Right lung (tissue), 5 donors: Measurements from ENCODE around the gene BMP7. TPM values are rescaled to one million over a fixed set of nuclear protein-coding genes. Genes with fewer than 3 reads are reported as not detected.

Experiments
- DNase-seq, 2 donors: peaks; one replicate each; pipeline ENCODE4 v3.0.0-alpha.2; 2013
- polyA plus RNA-seq, 5 donors: library from polyadenylated mRNA; unstranded; fragments of 120-200 nt; gene quantifications; one replicate each; pipeline versions ENCODE4 v1.2.1 to v1.2.3, GENCODE V29; 2013; ENCODE audit warnings: inconsistent platforms in 1 of 5, low replicate concordance in 1 of 5; ENCODE audit not compliant: insufficient read length in 5 of 5, insufficient read depth in 1 of 5

BMP7 gene
- polyA plus RNA-seq, 5 donors: 11.1 to 18.9 (median 17.2) TPM

DNA sequence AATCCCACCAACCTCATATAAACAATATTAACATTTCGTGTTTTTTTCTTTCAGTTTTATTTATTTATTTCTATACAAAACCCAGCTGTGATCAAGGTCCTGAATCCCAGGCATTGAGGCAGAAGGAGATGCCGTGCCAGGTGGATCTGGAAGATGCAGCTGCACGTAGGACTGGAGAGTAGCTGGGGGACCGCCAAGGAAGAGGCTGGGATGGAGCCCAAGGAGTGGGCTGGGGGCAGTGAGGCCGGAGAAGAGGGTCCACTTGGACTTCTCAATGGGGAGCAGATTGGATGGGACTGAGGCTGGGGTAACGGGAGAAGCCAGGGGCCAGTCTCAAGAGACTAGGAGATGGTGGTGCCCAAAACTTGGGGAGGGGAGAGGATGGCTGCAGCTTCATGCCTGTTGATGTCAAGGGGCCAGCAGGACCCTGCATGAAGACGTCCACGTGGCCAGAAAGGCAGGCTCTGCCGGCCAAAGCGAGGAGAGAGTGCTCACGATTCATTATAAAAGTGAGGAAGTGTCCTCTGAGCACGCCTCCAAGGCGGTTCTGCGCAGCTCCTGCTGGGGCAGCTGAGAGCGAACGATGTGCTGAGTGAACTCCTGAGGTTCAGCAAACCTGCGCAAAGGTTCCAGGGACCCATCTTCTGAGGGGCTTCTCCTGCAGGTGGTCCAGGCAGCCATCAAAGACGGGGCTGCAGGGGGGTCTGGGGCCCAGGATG, 110.3 kb downstream of the BMP7 start:
- no peak for DNase-seq

DNA sequence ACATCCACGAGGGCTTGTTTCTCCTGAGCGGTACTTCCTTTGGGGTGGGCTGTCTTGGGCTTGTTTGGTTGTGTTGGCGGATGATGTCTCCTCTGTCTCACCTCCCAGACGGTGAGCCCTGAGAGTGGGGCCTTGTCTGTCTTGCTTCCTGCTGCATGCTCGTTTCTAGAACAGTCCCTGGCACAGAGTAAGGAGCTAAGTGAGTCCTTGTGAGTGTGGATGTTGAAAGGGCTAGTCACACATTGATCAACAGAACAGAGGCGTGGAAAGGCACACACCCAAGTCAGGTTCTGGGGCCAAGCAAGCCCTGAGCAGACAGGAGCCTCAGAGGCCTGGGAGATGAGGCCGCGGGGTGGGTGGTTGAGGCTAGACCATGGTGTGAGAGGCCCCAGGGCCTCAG, 111.0 kb downstream of the BMP7 start:
- DNase-seq: no peak

DNA sequence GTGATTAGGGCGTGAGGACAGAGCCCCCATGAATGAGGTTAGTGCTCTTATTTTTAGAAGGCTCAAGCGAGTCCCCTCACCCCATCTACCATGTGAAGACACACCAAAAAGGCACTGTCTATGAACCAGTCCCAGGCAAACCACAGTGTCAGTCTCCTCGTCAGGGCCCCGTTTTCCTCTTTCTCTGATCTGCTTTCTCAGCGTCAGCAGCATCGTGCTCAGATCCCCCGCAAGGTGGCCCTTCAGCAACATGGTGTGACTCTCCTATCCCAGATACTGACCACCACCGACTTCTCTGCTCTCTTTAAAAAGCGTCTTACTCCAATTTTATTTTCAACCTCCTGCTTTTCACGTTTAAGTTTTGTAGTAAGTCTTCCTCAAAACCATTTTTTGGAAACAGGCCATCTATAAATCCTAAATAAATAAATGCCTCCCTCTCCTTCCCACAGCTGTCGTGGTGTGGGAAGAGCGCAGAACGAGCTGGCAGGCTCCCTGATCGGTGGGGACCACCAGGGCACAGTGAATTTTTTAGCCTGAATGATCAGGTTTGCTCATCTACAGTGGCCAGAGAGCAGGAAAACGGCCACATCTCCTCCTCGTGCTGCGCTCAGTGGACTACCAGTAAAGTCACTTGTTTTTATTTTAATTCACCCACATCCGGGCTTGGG, 113.1 kb downstream of the BMP7 start:
- DNase-seq: no peak

DNA sequence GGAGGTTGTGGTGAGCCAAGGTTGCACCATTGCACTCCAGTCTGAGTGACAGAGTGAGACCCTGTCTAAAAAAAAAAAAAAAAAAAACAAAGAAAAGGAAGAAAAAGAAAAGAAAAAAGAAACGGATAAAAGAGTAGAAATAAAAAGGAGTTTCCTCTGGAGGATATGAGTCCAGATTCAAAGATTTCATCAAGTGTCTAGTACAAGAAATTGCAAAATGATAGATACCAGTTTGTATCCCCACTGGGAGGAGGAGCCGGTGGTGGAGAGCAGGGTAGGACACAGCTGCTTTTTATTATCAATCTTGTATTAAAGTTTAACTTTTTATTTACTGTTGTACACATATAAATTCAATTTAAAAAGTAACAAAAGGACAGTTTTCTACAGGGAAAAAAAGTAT, 113.9 kb downstream of the BMP7 start:
- DNase-seq: no peak

DNA sequence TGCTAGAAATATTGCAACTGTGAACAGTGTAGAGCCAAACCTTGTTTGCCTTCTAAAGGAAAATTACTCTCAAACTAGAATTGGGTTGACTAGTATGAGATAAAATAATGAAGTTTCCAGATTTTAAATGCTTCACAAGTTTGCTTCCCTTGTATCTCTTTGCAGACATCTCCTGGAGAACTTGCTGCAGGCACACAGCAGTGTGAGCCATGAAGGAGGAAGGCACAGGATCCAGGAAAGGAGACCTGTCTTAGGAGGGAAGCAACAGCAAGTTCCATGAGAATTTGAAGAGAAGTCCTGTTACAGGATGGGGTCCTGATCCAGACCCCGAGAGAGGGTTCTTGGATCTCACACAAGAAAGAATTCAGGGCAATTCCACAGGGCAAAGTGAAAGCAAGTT, 115.9 kb downstream of the BMP7 start:
- no peak for DNase-seq

DNA sequence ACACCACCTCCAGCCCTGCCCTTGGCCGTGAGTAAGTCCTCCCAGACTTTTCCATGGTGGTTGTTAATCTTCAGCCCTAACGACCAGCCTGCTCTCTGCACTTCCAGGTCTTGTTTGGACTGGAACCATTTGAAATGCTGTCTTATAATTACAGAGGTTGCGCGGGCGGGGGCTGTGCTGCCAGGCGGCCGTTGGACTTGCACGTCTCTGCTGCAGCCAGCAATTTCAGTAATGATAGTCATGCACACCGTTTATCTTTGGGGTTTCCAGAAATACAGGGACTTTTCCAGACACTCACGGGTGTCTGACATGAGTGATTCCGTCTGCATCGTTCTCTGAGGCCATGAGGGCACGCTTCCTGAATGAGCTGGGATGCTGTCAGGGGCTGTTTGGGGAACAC, 118.2 kb downstream of the BMP7 start:
- DNase-seq: no peak

DNA sequence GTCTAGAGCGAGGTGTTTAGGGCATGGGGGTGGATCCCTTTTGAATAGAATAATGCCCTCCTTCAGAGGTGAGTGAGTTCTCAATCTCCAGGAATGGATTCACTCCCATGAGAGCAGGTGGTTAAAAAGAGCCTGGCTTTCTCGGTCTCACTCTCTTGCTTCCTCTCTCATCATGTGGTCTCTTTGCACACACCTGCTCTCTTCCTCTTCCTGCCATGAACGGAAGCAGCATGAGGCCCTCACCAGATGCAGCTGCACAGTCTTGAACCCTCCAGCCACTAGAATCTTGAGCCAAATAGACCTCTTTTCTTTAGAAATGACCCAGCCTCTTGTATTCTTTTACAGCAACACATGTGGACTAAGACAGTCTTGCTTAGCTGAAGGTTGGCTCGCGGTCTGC, 119.3 kb downstream of the BMP7 start:
- no peak for DNase-seq

DNA sequence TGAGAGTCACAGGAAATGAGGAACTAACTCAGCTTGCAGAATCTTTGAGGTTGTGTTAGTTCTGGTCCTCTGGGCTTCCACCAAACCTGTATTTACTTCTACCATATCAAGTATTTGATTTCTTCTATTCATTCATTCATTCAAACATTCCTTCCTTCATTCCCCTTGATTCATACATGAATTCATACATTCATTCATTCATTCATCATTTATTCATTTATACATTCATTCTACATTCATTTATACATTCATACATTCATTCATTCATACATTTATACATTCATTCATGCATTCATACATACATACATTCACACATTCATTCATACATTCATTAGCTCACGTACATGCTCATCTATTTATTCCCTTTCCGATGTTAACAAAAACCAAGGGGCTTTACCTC, 120.3 kb downstream of the BMP7 start:
- no peak for DNase-seq

DNA sequence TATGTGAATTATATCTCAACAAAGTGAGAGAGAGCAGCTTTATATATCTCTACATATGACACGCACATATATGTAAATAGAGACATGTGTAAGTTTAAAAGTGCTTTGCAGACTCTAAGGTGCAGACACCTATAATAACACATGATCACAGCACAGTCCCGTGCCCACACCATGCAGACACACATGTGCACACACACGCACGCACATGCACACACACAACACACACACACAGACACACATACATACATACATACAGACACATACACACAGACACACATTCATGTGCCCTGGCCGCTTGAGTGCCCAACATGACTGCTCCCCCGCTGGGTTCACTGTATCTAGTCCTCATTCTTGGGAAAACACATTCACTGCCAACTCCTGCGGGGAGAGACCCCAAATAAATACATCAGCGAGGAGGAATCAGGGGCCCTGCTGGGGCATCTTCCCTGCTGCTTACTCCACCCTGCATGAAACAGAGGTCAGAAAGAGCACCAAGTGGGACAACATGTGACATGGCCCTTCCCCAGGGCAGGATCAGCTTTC, 121.3 kb downstream of the BMP7 start:
- no peak for DNase-seq

DNA sequence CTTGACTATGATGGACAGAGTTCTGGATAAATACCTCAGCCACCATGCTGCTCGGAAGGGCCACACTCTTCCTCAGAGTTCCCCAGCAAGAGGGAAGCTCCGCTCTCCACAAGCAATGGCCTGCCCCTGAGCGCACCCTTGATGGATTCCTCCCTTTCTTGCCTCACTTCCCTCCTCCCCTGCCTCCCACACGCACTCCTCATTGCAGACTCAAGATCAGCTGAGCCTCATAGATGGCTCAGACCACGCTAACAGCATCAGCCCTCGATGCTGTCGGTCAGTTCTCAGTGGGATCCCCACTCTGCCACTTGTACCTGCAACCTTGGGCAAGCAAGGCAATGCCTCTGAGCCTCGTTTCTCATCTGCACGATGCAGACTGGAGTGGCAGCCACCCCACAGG, 123.3 kb downstream of the BMP7 start:
- no peak for DNase-seq

DNA sequence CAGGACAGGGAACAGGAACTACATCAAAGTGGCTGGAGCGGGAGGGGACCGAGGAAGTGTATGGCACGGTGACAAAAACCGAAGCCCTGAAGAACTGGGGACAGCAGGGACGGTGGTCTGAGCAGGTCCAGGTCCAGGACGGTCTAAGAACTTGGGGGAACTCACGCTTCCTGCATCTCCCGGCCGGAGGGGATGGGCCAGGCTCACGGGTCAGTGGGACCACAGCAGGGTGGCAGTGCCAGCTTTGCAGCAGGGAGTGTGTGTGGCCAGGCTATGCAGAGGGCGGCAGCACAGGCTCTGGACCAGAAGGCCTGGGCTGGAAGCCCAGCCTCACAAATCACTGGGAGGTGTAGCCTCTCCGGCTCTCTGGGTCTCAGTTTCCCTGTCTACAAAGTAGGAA, 123.8 kb downstream of the BMP7 start:
- no peak for DNase-seq

DNA sequence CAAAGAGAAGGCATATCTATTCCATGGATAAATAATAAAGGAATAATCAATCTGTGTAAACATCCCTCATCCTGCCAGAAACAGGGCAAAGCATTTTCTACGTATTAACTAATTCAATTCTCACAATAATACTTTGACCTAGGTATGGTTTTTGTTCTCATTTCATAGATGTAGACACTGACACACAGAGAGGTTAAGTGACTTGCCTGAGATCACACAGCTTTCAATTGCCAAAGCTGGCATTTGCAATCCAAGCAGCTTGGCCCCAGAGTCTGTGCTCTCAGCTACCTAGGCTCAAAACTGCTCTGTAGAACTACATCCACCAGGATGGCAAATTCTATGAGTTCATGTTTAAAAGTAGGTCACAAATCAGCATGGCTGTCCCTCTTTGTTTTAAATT, 124.9 kb downstream of the BMP7 start:
- no peak for DNase-seq

DNA sequence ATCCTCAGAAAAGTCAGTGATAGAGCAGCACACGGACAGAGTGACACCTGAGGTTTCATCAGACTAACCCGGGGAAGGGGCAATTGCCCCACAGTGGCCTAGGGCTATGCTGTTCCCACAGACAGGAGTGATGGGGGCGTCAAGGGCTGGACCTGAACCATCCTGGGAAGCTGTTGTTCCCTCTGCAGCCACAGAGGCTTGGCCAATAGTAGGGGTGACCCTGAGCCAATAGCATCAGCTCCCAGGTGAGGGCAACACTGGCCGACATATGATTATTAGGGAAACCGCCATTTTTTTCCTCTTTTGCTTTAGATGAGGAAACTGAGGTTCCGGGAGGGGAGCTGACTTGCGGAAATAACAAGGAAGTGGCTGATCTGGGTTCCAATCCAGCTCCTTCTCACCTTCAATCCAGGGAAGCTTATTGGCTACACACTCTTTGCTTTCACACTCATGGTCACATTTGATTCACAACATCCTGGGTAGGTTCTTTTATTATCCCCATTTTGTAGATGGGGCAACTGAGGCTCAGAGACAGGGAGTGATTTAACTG, 126.0 kb downstream of the BMP7 start:
- DNase-seq: no peak

DNA sequence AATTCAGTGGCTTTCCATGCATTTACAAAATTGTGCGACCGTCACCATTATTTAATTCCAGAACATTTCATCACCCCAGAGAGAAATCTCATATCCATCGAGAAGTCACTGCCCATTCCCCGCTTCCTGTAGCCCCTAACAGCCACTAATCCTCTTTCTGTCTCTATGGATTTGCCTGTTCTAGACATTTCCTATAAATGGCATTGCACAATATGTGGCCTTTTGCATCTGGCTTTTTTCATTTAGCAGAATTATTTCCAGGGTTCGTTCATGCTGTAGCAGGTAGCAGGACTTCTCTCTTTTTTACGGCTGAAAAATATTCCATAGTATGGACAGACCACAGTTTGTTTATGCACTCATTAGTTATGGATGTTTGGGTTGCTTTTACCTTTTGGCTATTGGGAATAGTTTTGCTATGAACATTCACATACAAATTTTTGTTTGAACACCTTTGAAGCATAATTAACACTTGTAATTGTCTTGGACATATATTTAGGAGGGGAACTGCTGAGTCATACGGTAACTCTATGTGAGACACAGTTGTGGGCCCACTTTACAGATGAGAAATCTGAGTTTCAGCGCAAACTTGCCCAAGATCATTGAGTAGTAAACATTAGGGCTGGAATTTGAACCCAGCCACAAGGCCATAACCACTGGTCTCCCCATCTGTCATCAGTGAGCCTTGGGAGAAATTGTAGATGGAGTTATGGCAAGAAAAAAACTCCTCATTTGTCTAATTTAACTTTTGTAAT, 126.9 kb downstream of the BMP7 start:
- no peak for DNase-seq

DNA sequence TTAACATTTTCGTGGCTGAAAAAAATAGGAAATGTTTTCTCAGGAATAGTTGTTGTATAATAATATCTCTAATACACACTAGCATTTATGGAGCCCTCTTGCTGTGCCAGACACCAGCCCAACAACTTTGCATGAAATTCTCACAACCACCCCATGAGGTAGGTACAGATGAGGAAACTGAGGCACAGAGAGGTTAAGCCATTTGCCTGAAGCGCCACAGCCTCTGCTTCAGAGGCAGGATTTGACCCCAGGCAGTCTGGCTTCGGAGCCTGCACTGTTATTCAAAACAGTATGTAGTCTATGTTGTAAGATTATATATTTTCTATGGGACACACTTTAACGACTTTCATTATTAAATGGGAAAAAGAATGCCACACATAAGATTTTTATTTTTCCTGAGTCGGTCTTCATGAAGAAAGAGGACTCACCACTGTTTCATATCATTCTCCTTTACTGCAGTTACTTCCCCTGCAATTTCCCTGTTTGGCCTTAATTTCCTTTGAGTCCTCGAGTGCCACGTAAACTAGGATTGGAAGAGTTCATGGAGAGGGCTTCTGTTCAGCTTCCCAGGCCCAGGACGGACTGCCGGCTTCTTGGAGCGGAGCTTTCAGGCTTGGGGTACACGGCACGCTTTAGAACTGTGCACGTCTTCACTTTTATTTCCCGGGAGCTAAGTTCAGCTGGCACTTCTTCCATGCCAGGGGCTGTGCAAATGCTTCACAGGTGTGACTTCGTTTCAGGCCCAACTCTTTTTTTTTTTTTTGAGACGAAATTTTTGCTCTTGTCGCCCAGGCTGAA, 128.0 kb downstream of the BMP7 start:
- no peak for DNase-seq

DNA sequence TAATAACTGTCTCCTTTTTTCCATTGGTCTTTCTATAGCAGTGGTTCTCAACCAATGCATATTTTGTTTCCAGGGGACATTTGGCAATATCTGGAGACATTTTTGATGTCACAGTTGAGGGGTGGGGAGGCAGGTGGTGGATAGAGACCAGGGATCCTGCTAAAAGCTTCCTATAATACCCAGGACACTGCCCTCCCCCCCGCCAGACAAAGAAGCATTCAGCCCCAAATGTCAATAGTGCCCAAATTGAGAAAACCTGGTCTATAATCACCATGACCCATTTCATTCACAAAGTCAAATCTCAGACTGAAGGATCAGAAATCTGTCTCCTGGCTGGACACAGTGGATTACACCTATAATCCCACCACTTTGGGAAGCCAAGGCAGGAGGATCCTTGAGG, 128.8 kb downstream of the BMP7 start:
- DNase-seq: no peak

DNA sequence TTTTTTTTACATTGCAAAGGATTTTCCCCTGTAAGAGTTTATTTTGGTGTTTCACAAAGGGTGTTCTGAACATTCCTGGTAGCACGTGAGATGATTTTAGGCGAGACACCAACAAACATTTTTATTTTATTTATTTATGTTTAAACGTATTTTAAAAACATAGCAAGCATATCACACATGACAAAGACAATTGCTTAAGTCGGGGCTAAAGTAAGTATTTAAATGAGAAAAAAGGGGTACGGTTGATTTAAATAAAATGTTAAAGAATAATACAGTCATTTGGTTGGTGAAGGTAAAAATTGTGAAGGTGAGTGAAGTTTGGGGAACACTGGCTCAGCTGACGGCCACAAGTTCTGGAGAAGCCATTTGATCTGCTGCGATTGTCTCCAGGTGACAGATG, 129.7 kb downstream of the BMP7 start:
- no peak for DNase-seq

DNA sequence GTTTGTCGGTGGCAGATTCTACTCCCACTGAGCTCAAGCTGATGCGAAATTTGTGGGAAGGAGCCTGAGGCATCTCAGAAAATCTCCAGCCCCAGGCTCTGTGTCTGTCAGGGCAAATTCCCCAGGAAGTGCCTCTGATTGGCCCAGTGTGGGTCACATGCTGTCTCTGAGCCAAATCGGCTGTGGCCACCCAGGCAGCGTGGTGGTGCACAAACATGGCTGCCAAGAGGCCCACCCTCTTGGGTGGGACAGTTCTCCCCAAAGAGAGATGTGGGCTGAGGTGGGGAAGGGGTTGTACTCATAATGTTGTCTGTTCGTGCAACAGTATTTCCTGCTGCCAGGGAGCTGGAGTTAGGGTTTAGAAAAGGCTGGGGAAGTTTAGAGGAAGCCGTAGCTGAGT, 130.6 kb downstream of the BMP7 start:
- no peak for DNase-seq

DNA sequence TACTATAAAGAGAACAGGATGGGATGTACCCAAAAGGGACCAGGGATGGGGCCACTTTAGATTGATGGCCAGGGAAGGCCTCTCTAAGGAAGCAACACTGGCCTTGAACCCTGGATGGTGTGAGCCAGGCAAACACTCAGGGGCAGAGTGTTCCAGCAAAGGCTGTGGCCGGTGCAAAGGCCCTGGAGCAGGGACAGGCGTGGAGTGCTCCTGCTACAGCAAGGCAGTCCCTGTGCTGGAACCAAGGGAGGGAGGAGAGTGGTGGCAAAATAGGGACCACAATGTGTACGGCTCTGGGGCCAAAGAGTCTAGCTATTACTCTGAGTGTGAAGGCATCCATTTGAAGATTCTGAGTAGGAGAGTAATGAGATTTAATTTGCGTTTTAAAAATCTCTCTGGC, 131.6 kb downstream of the BMP7 start:
- DNase-seq: no peak

DNA sequence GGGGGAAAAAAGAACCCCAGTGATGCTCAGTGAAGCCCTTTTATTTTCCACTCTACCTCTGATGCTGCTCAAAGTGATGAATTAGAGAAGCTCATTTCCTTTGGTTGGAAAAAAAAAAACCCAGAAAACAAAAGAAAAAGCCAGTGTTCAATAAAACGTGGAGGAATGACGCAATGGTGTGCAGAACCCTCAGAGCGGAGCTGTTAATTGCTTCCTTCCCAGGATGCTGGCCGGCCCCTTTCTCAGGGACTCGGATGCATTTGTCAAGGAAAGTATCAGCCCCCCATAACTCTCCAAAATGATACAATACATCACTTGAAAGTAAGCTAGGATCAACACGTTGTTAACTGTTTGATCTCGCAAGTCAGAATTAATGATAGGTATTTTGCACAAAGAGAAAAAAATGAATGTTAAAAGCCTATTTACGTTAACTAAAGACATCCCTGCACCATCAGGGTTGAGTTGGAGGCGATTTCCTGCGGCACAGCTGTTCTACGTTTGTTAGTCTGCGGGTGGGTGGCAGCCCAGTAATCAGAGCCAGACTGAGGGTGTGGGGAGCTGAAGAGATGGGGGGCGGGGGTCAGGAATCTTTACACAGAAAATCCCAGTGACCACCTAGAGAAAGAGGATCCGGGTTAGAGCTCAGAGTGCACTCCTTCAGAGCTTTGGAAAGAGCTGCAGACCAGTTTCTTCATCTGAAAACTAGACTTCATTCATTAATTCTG, 132.4 kb downstream of the BMP7 start:
- DNase-seq: no peak
